Activated CD4-positive, alpha-beta T cell treated with anti-CD3 and anti-CD28 coated beads for 24 hours (primary cell): ENCODE data around the gene ACACA.

Source experiments
- DNase-seq, 2 donors: peaks; one replicate each; pipeline ENCODE4 v3.0.0-alpha.2; 2020; ENCODE audit warnings: low read depth in 2 of 2

ACACA gene

DNA sequence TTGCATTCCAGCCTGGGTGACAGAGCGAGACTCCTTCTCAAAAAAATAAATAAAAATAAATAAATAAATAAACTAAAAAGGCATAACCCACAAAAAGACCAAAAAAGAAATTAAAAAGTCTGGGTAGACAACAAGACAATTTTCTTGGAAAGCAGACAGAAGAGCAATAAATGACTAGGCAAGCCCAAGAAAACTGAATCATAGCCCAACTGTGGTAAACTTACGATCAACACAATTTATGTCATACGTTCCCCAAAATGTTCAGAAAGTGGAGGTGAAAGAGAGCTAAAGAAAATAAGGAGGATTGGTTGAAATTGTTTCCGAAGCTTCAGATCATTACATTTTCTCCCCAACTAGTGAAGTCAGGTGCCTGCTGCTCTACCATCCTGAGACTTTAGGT, 62.1 kb downstream of the ACACA start:
- DNase-seq, result no peak

- DNase-seq, result no peak
These were observed 64.0 kb downstream of the ACACA start for GRCh38 chr17:37342589-37342988.

DNA sequence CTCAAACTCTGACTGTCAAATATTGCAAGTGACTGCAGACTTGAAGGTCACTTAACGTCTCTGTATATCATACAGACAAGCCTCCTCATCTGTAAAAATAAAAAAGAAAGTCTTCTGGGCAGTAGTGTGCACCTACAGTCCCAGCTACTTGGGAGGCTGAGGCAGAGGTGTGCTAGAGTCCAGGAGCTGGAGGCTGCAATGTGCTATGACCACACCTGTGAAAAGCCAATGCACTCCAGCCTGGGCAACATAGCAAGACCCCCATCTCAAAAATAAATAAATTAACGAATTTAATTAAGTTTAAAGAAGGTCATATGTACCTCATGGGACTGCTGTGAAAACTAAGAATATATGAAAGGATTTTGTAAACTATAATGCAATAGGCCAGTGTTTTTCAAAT, 65.8 kb downstream of the ACACA start:
- no peak for DNase-seq

DNA sequence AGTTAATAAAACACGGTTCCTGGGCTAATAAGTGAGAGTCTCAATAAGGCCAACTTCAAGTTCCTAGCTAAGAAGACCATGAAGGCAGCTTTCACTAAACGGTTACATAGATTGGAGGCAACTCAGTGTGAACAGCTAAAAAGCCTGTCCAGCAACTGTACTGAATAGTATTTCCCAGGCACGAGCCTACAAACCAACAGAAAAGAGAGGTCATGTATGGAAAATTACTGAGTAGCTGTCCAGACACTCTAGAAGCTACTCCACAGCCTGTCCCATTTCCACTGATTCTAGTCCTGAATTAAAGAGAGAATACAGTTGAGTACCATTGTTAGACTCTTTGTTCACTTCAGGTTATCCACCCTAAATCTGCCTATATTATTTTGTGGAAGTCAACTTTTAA, 67.3 kb downstream of the ACACA start:
- DNase-seq, result no peak

DNA sequence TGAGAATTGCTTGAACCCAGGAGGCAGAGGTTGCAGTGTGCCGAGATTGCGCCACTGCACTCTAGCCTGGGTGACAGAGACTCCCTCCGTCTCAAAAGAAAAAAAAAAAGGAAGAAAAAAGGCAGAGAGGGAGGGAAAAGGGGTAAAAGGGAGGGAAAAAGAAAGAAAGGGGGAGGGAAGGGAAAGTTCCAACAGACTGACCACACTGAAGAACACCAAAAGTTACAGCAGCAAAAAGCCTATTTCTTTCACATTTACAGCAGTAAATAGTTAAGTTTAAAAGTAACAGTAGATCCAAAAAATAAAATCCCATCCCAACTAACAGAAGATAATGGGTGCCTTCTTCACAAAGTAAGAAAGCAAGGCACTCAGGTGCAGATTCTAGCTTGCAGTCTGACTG, 67.8 kb downstream of the ACACA start:
- DNase-seq, result no peak

DNA sequence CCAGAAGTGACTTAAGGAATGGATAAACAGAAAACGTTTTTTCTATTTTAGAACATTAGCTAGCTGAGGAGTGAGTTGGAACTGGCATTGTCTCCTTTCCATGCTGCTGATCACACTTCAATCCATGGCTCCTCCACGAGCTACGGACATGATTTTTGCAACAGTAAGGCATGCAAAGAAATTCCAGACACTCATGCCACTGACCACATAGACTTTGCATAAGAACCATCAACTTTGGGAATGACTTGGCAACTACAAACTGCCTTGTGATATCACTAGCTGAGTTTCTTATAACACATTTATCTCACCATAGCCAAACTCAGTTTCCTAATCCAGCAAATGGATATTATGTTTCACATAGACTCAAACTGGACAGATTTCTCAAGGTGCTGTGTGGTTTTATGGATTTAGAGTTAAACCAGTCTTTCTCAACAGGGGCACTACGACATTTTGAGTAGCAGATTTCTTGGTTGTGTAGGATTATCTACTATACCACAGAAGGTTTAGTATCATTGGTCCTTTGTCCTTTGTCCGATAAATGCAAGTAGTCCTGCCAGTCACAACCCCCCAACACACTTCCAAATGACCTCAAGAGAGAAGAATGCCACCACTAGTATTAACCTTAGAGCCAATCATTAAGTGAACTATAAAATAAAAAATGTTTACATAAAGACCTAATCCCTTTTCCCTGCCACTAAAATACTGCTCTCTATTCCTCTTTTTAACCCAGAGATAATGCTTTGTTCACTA, 79.1 kb downstream of the ACACA start:
- DNase-seq, result no peak

- no peak for DNase-seq
These were observed 83.6 kb downstream of the ACACA start for GRCh38 chr17:37322826-37323561.

- no peak for DNase-seq
These were observed 84.5 kb downstream of the ACACA start for GRCh38 chr17:37322106-37322505.

GRCh38 chr17:37318931-37319594, 87.6 kb downstream of the ACACA start:
- DNase-seq, result no peak

DNA sequence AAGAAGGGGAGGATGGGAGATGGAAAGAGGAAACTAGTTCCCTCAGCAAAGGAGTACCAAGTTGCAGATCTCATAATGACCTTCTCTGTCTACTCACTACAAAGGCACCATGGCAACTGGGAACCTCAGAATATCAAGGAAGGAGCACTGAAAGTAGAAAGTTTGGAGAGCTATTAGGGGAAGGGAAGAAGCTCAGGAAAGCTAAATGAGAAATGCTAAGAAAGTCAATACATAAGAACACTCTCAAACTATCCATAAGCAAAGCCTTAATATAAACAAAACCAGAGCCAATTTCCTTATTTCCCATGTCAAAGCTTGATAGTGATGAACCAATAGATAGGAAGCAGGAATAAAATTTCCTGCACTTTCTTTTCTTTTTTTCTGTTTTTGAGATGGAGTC, 88.8 kb downstream of the ACACA start:
- DNase-seq, result no peak

GRCh38 chr17:37315601-37316000, 91.0 kb downstream of the ACACA start:
- no peak for DNase-seq

DNA sequence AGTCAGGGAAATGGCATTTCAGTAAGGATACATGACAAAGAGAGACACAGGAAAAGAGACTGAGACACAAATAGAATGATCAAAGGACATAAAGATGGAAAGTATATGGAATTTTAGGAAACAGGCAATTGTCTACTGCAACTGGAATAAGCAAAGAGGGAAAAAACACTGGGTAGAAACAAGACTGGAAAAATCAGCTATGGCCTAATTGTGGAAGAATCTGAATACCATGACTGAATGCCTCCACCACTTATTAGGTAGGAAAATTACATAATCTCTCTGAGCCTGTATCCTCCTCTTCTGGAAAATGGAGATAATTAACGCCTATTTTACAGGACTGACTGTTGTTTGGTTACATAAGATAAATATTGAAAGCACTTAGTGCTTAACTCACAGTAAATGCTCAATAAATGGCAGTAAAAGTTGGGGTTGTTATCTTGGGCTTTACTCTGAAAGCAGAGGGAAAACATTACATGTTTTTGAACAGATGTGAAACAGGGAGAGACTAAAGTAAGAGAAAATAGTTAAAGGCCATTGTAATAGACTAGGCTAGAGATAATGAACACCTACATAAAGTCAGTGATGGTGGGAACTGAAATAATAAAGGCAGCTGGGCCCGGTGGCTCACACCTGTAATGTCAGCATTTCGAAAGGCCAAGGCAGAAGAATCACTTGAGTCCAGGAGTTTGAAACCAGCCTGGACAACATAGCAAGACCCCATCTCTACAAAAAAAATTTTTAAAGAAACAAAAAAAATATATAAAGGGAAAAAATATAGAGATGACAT, 94.3 kb downstream of the ACACA start:
- no peak for DNase-seq

GRCh38 chr17:37310940-37311339, 95.7 kb downstream of the ACACA start:
- DNase-seq, result no peak

- no peak for DNase-seq
These were observed 97.6 kb downstream of the ACACA start for GRCh38 chr17:37309051-37309450.

- DNase-seq, result no peak
These were observed 101.2 kb downstream of the ACACA start for GRCh38 chr17:37305406-37305905.

GRCh38 chr17:37301288-37301687, 105.3 kb downstream of the ACACA start:
- DNase-seq, result no peak

DNA sequence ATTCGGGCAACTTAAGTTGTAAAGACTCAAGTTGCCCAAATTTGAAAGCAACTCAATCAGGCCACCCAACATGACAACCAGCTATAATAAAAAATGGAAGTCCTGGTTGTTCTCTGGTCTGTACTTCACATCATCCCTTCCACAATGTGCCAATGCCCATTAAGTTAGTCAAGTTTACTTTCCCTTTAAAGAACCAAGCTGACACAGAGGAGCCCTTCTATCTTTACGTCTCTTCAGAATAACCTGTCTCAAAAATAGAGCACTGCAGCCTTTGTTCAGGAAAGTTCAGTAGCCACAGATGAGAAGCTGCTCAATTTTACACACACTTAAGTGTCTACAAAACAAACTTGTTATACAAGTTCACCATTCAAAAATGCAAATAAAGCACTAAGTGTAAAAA, 106.0 kb downstream of the ACACA start:
- no peak for DNase-seq

- no peak for DNase-seq
These were observed 107.2 kb downstream of the ACACA start for GRCh38 chr17:37299257-37299980.

GRCh38 chr17:37295888-37296287, 110.7 kb downstream of the ACACA start:
- DNase-seq, result no peak

GRCh38 chr17:37294888-37295287, 111.7 kb downstream of the ACACA start:
- no peak for DNase-seq

- DNase-seq, result no peak
These were observed 112.9 kb downstream of the ACACA start for GRCh38 chr17:37293770-37294169.
